Measurements from ENCODE around the gene HABP2. TPM values are rescaled to one million over a fixed set of nuclear protein-coding genes. Genes with fewer than 3 reads are reported as not detected.

HABP2 gene
- total RNA-seq, 1 experiment from 2014 or later: not detected

- H3K4me3 ChIP-seq (ENCODE audit: low read length): no peak overlapping the region
- H3K36me3 ChIP-seq (ENCODE audit: insufficient read depth, low read length): no peaks in the 10 kb centered on the region
- no peaks in the 10 kb centered on the region for H3K9me3 ChIP-seq (ENCODE audit: low read length)
- DNase-seq: no peak
- no peak overlapping the region for H2AFZ ChIP-seq (ENCODE audit: low read length)
- H3K79me2 ChIP-seq (ENCODE audit: low read length): no peaks in the 10 kb centered on the region
- H3K27me3 ChIP-seq (ENCODE audit: low read length): no peaks in the 10 kb centered on the region
- H3K9ac ChIP-seq (ENCODE audit: low read length): no peak overlapping the region
- H3K4me1 ChIP-seq (ENCODE audit: low read length): no peaks in the 10 kb centered on the region
- no peaks in the 10 kb centered on the region for H4K20me1 ChIP-seq (ENCODE audit: insufficient read depth, low read depth, low read length)
- H3K27ac ChIP-seq (ENCODE audit: low read length): no peak overlapping the region
- no peak overlapping the region for H3K4me2 ChIP-seq (ENCODE audit: low read depth, low read length, poor library complexity, severe bottlenecking)
- H3K9me2 ChIP-seq (replicated peaks; ENCODE audit: insufficient read depth, low read length): no peaks in the 10 kb centered on the region
These were observed 11.9 kb upstream of the HABP2 start for GRCh38 chr10:113540845-113541548.

GRCh38 chr10:113541549-113541927, 11.3 kb upstream of the HABP2 start:
- Histone ChIP-seq H3K36me3 (ENCODE audit: insufficient read depth, low read length) (no peaks in the 10 kb centered on the region), H3K9me3 (ENCODE audit: low read length) (no peaks in the 10 kb centered on the region), H3K4me2 (ENCODE audit: low read depth, low read length, poor library complexity, severe bottlenecking) (no peak overlapping the region), H2AFZ (ENCODE audit: low read length) (no peak overlapping the region), H3K27ac (ENCODE audit: low read length) (no peak overlapping the region), H3K4me1 (ENCODE audit: low read length) (no peaks in the 10 kb centered on the region), H4K20me1 (ENCODE audit: insufficient read depth, low read depth, low read length) (no peaks in the 10 kb centered on the region), H3K27me3 (ENCODE audit: low read length) (no peaks in the 10 kb centered on the region), H3K4me3 (ENCODE audit: low read length) (no peak overlapping the region), H3K79me2 (ENCODE audit: low read length) (no peaks in the 10 kb centered on the region), H3K9ac (ENCODE audit: low read length) (no peak overlapping the region), H3K9me2 (replicated peaks; ENCODE audit: insufficient read depth, low read length) (no peaks in the 10 kb centered on the region)
- no peak for DNase-seq

GRCh38 chr10:113543107-113543955, 9.5 kb upstream of the HABP2 start:
- Histone ChIP-seq H3K4me1 (ENCODE audit: low read length) (no peaks in the 10 kb centered on the region), H3K9me3 (ENCODE audit: low read length) (no peaks in the 10 kb centered on the region), H3K9me2 (replicated peaks; ENCODE audit: insufficient read depth, low read length) (no peaks in the 10 kb centered on the region), H3K27ac (ENCODE audit: low read length) (no peak overlapping the region), H3K36me3 (ENCODE audit: insufficient read depth, low read length) (no peaks in the 10 kb centered on the region), H3K9ac (ENCODE audit: low read length) (no peak overlapping the region), H3K79me2 (ENCODE audit: low read length) (no peaks in the 10 kb centered on the region), H3K4me3 (ENCODE audit: low read length) (no peak overlapping the region), H4K20me1 (ENCODE audit: insufficient read depth, low read depth, low read length) (no peaks in the 10 kb centered on the region), H3K27me3 (ENCODE audit: low read length) (no peaks in the 10 kb centered on the region), H3K4me2 (ENCODE audit: low read depth, low read length, poor library complexity, severe bottlenecking) (no peak overlapping the region), H2AFZ (ENCODE audit: low read length) (no peak overlapping the region)
- no peak for DNase-seq

GRCh38 chr10:113544392-113544791, 8.5 kb upstream of the HABP2 start:
- Histone ChIP-seq H3K4me2 (ENCODE audit: low read depth, low read length, poor library complexity, severe bottlenecking) (no peak overlapping the region), H2AFZ (ENCODE audit: low read length) (no peak overlapping the region), H4K20me1 (ENCODE audit: insufficient read depth, low read depth, low read length) (no peaks in the 10 kb centered on the region), H3K9ac (ENCODE audit: low read length) (no peak overlapping the region), H3K9me3 (ENCODE audit: low read length) (no peaks in the 10 kb centered on the region), H3K9me2 (replicated peaks; ENCODE audit: insufficient read depth, low read length) (no peaks in the 10 kb centered on the region), H3K27ac (ENCODE audit: low read length) (no peak overlapping the region), H3K79me2 (ENCODE audit: low read length) (no peaks in the 10 kb centered on the region), H3K27me3 (ENCODE audit: low read length) (no peaks in the 10 kb centered on the region), H3K4me1 (ENCODE audit: low read length) (no peaks in the 10 kb centered on the region), H3K4me3 (ENCODE audit: low read length) (no peak overlapping the region), H3K36me3 (ENCODE audit: insufficient read depth, low read length) (no peaks in the 10 kb centered on the region)
- DNase-seq: no peak

GRCh38 chr10:113547426-113547825, 5.4 kb upstream of the HABP2 start:
- no peak overlapping the region for H3K4me2 ChIP-seq (ENCODE audit: low read depth, low read length, poor library complexity, severe bottlenecking)
- H3K4me1 ChIP-seq (ENCODE audit: low read length): no peaks in the 10 kb centered on the region
- H2AFZ ChIP-seq (ENCODE audit: low read length): no peak overlapping the region
- no peak overlapping the region for H3K9ac ChIP-seq (ENCODE audit: low read length)
- no peak overlapping the region for H3K4me3 ChIP-seq (ENCODE audit: low read length)
- H3K9me3 ChIP-seq (ENCODE audit: low read length): no peaks in the 10 kb centered on the region
- H3K36me3 ChIP-seq (ENCODE audit: insufficient read depth, low read length): no peaks in the 10 kb centered on the region
- H3K79me2 ChIP-seq (ENCODE audit: low read length): no peaks in the 10 kb centered on the region
- no peaks in the 10 kb centered on the region for H3K27me3 ChIP-seq (ENCODE audit: low read length)
- H4K20me1 ChIP-seq (ENCODE audit: insufficient read depth, low read depth, low read length): no peaks in the 10 kb centered on the region
- no peak overlapping the region for H3K27ac ChIP-seq (ENCODE audit: low read length)
- DNase-seq: no peak
- no peaks in the 10 kb centered on the region for H3K9me2 ChIP-seq (replicated peaks; ENCODE audit: insufficient read depth, low read length)

GRCh38 chr10:113549856-113550255, 3.0 kb upstream of the HABP2 start:
- no peaks in the 10 kb centered on the region for H4K20me1 ChIP-seq (ENCODE audit: insufficient read depth, low read depth, low read length)
- no peak overlapping the region for H3K27ac ChIP-seq (ENCODE audit: low read length)
- no peaks in the 10 kb centered on the region for H3K4me1 ChIP-seq (ENCODE audit: low read length)
- H3K27me3 ChIP-seq (ENCODE audit: low read length): no peaks in the 10 kb centered on the region
- no peaks in the 10 kb centered on the region for H3K9me2 ChIP-seq (replicated peaks; ENCODE audit: insufficient read depth, low read length)
- DNase-seq: no peak
- no peaks in the 10 kb centered on the region for H3K36me3 ChIP-seq (ENCODE audit: insufficient read depth, low read length)
- H3K4me2 ChIP-seq (ENCODE audit: low read depth, low read length, poor library complexity, severe bottlenecking): no peak overlapping the region
- no peak overlapping the region for H3K9ac ChIP-seq (ENCODE audit: low read length)
- no peaks in the 10 kb centered on the region for H3K79me2 ChIP-seq (ENCODE audit: low read length)
- no peaks in the 10 kb centered on the region for H3K9me3 ChIP-seq (ENCODE audit: low read length)
- no peak overlapping the region for H2AFZ ChIP-seq (ENCODE audit: low read length)
- H3K4me3 ChIP-seq (ENCODE audit: low read length): no peak overlapping the region

- Histone ChIP-seq H3K9me3 (ENCODE audit: low read length) (no peaks in the 10 kb centered on the region), H3K4me3 (ENCODE audit: low read length) (no peak overlapping the region), H3K4me2 (ENCODE audit: low read depth, low read length, poor library complexity, severe bottlenecking) (no peak overlapping the region), H3K9me2 (replicated peaks; ENCODE audit: insufficient read depth, low read length) (no peaks in the 10 kb centered on the region), H3K9ac (ENCODE audit: low read length) (no peak overlapping the region), H3K27me3 (ENCODE audit: low read length) (no peaks in the 10 kb centered on the region), H2AFZ (ENCODE audit: low read length) (no peak overlapping the region), H3K27ac (ENCODE audit: low read length) (no peak overlapping the region), H3K4me1 (ENCODE audit: low read length) (no peaks in the 10 kb centered on the region), H3K79me2 (ENCODE audit: low read length) (no peaks in the 10 kb centered on the region), H3K36me3 (ENCODE audit: insufficient read depth, low read length) (no peaks in the 10 kb centered on the region), H4K20me1 (ENCODE audit: insufficient read depth, low read depth, low read length) (no peaks in the 10 kb centered on the region)
- DNase-seq: no peak
These were observed 2.5 kb upstream of the HABP2 start for GRCh38 chr10:113550365-113550764.

GRCh38 chr10:113552014-113552413, 839 bp upstream of the HABP2 start:
- Histone ChIP-seq H3K27me3 (ENCODE audit: low read length) (no peaks in the 10 kb centered on the region), H3K27ac (ENCODE audit: low read length) (no peak overlapping the region), H3K79me2 (ENCODE audit: low read length) (no peaks in the 10 kb centered on the region), H3K9me2 (replicated peaks; ENCODE audit: insufficient read depth, low read length) (no peaks in the 10 kb centered on the region), H3K36me3 (ENCODE audit: insufficient read depth, low read length) (no peaks in the 10 kb centered on the region), H2AFZ (ENCODE audit: low read length) (no peak overlapping the region), H3K9ac (ENCODE audit: low read length) (no peak overlapping the region), H3K4me3 (ENCODE audit: low read length) (no peak overlapping the region), H3K4me1 (ENCODE audit: low read length) (no peaks in the 10 kb centered on the region), H3K9me3 (ENCODE audit: low read length) (no peaks in the 10 kb centered on the region), H4K20me1 (ENCODE audit: insufficient read depth, low read depth, low read length) (no peaks in the 10 kb centered on the region), H3K4me2 (ENCODE audit: low read depth, low read length, poor library complexity, severe bottlenecking) (no peak overlapping the region)
- DNase-seq: no peak

All from Karpas-422 (cell line).